HG03196 (cell line): ENCODE results near the gene CASP14.
"Not testable (repeated sequence)": the region's sequence is repeated elsewhere in the genome, so short reads cannot be mapped to it uniquely, and the experiment has no call there.

Experiments used
- ATAC-seq: cut with Tn5 transposase; IDR thresholded peaks from one replicate; pipeline ENCODE4 v1.9.1; 2021; ENCODE audit not compliant: unreplicated experiment

The CASP14 gene

GRCh38 chr19:15070386-15070785 lies 21.1 kb downstream of the CASP14 start:
- ATAC-seq: not testable (repeated sequence)

- ATAC-seq: no peak
These were observed 23.8 kb downstream of the CASP14 start for GRCh38 chr19:15072930-15073647.

- no peak for ATAC-seq
These were observed 25.1 kb downstream of the CASP14 start for GRCh38 chr19:15074371-15074770.

GRCh38 chr19:15075806-15076205 lies 26.5 kb downstream of the CASP14 start:
- no peak for ATAC-seq

GRCh38 chr19:15080002-15080401 lies 30.7 kb downstream of the CASP14 start:
- not testable (repeated sequence) for ATAC-seq

GRCh38 chr19:15081911-15082310 lies 32.6 kb downstream of the CASP14 start, which contains the start of gene OR1I1:
Gene OR1I1, plus strand, starts transcription at chr19:15082211. Its CDS starts 4,855 bp downstream, at chr19:15087066.
- no peak for ATAC-seq

- ATAC-seq: no peak
These were observed 37.9 kb downstream of the CASP14 start for GRCh38 chr19:15087182-15087581.

GRCh38 chr19:15091918-15092753 lies 42.9 kb downstream of the CASP14 start:
- no peak for ATAC-seq

- no peak for ATAC-seq
These were observed 43.7 kb downstream of the CASP14 start for GRCh38 chr19:15093001-15093400.

- no peak for ATAC-seq
These were observed 46.9 kb downstream of the CASP14 start for GRCh38 chr19:15096223-15096622.

GRCh38 chr19:15097980-15098379 lies 48.7 kb downstream of the CASP14 start:
- ATAC-seq: not testable (repeated sequence)

GRCh38 chr19:15098460-15098859 lies 49.2 kb downstream of the CASP14 start:
- ATAC-seq: no peak

- no peak for ATAC-seq
These were observed 49.8 kb downstream of the CASP14 start for GRCh38 chr19:15099017-15099582.

- ATAC-seq: no peak
These were observed 52.3 kb downstream of the CASP14 start for GRCh38 chr19:15101479-15102082.

GRCh38 chr19:15104003-15104402 lies 54.7 kb downstream of the CASP14 start:
- ATAC-seq: no peak

- ATAC-seq: no peak
These were observed 55.1 kb downstream of the CASP14 start for GRCh38 chr19:15104411-15104810.

GRCh38 chr19:15105044-15105443 lies 55.8 kb downstream of the CASP14 start:
- ATAC-seq: no peak

- ATAC-seq: no peak
These were observed 58.1 kb downstream of the CASP14 start, which contains the start of gene SYDE1 for GRCh38 chr19:15107061-15108010. Gene SYDE1, plus strand, starts transcription at chr19:15107401. Its CDS starts 33 bp downstream, at chr19:15107434.
